Prostate gland (tissue), 2 donors: ENCODE measurements around the gene FAM153A.
"Not testable (repeated sequence)": the region's sequence is repeated elsewhere in the genome, so short reads cannot be mapped to it uniquely, and the experiment has no call there.

ENCODE experiments used
- CTCF ChIP-seq, 4 experiments: fragments of 200-600 bp in 2 of 4; fragments of 450-650 bp in 2 of 4; sonication (generic) in 2 of 4; IDR thresholded peaks; 1 replicate in 3 of 4; 2 replicates in 1 of 4; pipeline ENCODE4 v1.5.1; 2016 to 2019; ENCODE audit warnings: antibody characterized with exemption in 4 of 4, mild to moderate bottlenecking in 2 of 4, moderate library complexity in 2 of 4
- POLR2A ChIP-seq: fragments of 450-650 bp; IDR thresholded peaks from one replicate; pipeline ENCODE4 v1.6.1; 2016; ENCODE audit warnings: antibody characterized with exemption, mild to moderate bottlenecking
- POLR2AphosphoS5 ChIP-seq: sonication (generic); formaldehyde crosslinking; IDR thresholded peaks from one replicate; pipeline ENCODE4 v1.6.1; 2017; ENCODE audit warnings: antibody characterized with exemption

GRCh38 chr5:177798237-177798840 lies 15.6 kb upstream of the FAM153A start:
- TF ChIP-seq CTCF (IDR thresholded peaks at IDR 0.05); POLR2AphosphoS5; POLR2A: not testable (repeated sequence)
